ENCODE results near the gene REPS1.

The REPS1 gene

GRCh38 chr6:138931660-138932059 is 56.4 kb downstream of the REPS1 start:
- FAIRE-seq (no peak), DNase-seq (ENCODE audit: low spot score) (no peak)

GRCh38 chr6:138926579-138926978 is 61.5 kb downstream of the REPS1 start:
- FAIRE-seq = no peak
- no peak for DNase-seq (ENCODE audit: low spot score)

- DNase-seq (ENCODE audit: low spot score) (no peak), FAIRE-seq (no peak)
Measured at GRCh38 chr6:138925806-138926205, 62.2 kb downstream of the REPS1 start.

GRCh38 chr6:138923561-138923960 is 64.5 kb downstream of the REPS1 start:
- no peak for DNase-seq (ENCODE audit: low spot score)
- FAIRE-seq = no peak

GRCh38 chr6:138920906-138921305 is 67.1 kb downstream of the REPS1 start:
- FAIRE-seq = no peak
- no peak for DNase-seq (ENCODE audit: low spot score)

- no peak for DNase-seq (ENCODE audit: low spot score)
- no peak for FAIRE-seq
Measured at GRCh38 chr6:138914701-138915100, 73.4 kb downstream of the REPS1 start.

- DNase-seq (ENCODE audit: low spot score) = no peak
- FAIRE-seq = no peak
Measured at GRCh38 chr6:138912308-138912707, 75.7 kb downstream of the REPS1 start.

- FAIRE-seq = no peak
- DNase-seq (ENCODE audit: low spot score) = no peak
Measured at GRCh38 chr6:138909975-138910374, 78.1 kb downstream of the REPS1 start.

- no peak for FAIRE-seq
Measured at GRCh38 chr6:138909511-138909910, 78.5 kb downstream of the REPS1 start.

GRCh38 chr6:138907167-138907566 is 80.9 kb downstream of the REPS1 start:
- DNase-seq (ENCODE audit: low spot score) = no peak
- no peak for FAIRE-seq

More at GRCh38 chr6:138909511-138909910, 78.5 kb downstream of the REPS1 start:
- no peak for DNase-seq (ENCODE audit: low spot score)

- FAIRE-seq (no peak), DNase-seq (ENCODE audit: low spot score) (no peak)
Measured at GRCh38 chr6:138897031-138897430, 91.0 kb downstream of the REPS1 start.

GRCh38 chr6:138896104-138896756 is 91.8 kb downstream of the REPS1 start:
- no peak for FAIRE-seq
- no peak for DNase-seq (ENCODE audit: low spot score)

GRCh38 chr6:138891255-138891986 is 96.6 kb downstream of the REPS1 start:
- FAIRE-seq (no peak), DNase-seq (ENCODE audit: low spot score) (no peak)

- no peak for FAIRE-seq
Measured at GRCh38 chr6:138885156-138885819, 102.8 kb downstream of the REPS1 start.

GRCh38 chr6:138882369-138883017 is 105.6 kb downstream of the REPS1 start:
- no peak for FAIRE-seq
- no peak for DNase-seq (ENCODE audit: low spot score)

More at GRCh38 chr6:138885156-138885819, 102.8 kb downstream of the REPS1 start:
- no peak for DNase-seq (ENCODE audit: low spot score)

- FAIRE-seq (no peak), DNase-seq (ENCODE audit: low spot score) (no peak)
Measured at GRCh38 chr6:138873191-138873590, 114.9 kb downstream of the REPS1 start.

- DNase-seq (ENCODE audit: low spot score) (no peak), FAIRE-seq (no peak)
Measured at GRCh38 chr6:138869398-138869797, 118.7 kb downstream of the REPS1 start.

GRCh38 chr6:138868181-138868580 is 119.9 kb downstream of the REPS1 start:
- FAIRE-seq = no peak
- DNase-seq (ENCODE audit: low spot score) = no peak

- DNase-seq (ENCODE audit: low spot score) = no peak
- FAIRE-seq = no peak
Measured at GRCh38 chr6:138865480-138866109, 122.5 kb downstream of the REPS1 start.

- DNase-seq (ENCODE audit: low spot score) (no peak), FAIRE-seq (no peak)
Measured at GRCh38 chr6:138864343-138864890, 123.6 kb downstream of the REPS1 start.

- DNase-seq (ENCODE audit: low spot score) (no peak), FAIRE-seq (no peak)
Measured at GRCh38 chr6:138863321-138863720, 124.7 kb downstream of the REPS1 start.
